ENCODE measurements around the gene COMTD1. TPM values are rescaled to one million over a fixed set of nuclear protein-coding genes. Genes with fewer than 3 reads are reported as not detected.

The COMTD1 gene
- total and polyA plus RNA-seq, 10 of the 15 experiments (the other 5 are each of a cell fraction or from before 2014, with no cell fraction given): 0.39 to 64.3 (median 26.0) TPM

DNA sequence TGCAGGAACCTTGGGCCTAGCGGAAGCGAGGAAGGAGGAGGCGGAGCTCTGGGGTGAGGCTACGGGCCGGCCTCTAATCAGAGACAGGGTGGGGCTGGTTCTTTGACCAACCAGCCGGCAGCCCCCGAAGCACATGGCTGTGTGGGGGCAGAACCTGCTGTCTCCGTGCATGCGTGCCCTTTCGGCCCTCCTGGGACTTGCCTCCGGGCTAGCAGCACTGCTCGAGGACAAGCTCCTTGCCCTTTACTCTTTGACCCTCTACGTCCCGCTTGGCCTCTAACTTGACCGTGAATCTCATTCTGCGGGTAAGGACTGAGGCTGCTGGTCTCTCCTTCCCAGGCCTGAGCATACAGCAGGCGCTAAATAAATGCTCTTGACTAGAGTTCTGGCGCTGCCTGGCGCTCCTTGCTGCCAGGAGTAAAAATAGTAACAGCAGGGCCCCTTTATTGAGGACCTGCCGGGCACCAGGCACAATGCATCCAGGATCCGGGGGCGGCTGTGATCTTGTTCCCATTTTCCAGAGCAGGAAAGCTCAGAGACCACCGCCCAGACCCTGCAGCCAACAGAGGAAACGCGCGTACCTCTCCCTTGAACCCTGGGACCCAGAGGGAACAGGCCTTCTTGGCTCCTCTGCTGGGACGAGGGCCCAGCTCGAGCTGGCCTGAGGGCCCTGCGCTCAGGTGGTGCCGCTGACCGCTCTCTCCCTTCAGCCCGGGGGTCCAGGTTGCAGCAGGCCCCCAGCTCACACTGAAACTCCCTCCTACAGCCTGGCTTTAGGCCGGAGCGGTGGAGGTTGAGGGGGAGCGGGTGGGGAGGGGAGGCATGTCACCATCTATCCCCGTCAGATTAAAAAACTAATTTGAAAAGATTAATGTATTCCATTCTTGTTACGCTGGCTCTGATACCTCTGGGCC is 2.7 kb upstream of the COMTD1 start (continued):
- no peak for TF ChIP-seq YBX1 (IDR thresholded peaks at IDR 0.05)

DNA sequence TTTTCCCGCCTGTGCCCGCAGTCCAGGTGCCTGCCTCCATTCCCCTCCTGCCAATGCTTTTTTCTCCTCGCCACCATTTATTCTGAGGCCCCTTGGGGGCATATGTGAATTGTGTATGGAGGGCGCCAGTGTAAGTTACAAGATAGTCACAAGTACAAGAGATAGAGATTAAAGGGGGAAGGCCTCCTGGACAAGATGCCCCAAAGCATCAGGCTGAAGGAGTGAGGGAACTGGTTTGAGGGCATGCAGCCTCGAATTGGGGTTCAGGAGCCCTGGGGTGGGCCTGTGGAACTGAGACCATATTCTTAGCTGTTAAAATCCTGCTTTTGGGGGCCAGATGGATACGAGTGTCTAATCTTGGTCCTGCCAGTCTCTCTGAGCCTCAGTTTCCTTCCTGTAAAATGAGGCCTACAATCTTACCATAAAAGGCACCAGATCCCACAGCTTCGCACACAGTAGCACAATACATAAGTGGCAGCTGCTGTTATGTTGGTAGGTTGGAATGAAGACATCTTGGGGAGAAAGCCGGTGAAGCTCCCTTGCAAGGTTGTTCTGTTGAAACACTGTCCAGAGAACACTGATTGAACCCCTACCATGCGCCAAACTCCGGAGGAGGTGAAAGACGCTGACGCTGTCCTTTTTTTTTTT is 545 bp upstream of the COMTD1 start:
- TF ChIP-seq LARP7 (IDR thresholded peaks at IDR 0.05): peak; percentile 10; the same call in 1 of the 2 replicates
- 0 out of 2 replicates have a peak, but pooled peaks have one; percentile 99 for TF ChIP-seq RB1 (IDR thresholded peaks at IDR 0.05; ENCODE audit: borderline replicate concordance)
- no peak for TF ChIP-seq NFXL1 (IDR thresholded peaks at IDR 0.05; ENCODE audit: borderline replicate concordance)
- TF ChIP-seq CHD4 (IDR thresholded peaks at IDR 0.05): no peak
- ATAC-seq: no peak
- Histone ChIP-seq H3K27ac (ENCODE audit: control insufficient read depth, insufficient read depth) (no peak overlapping the region; the same call in 1 of the 2 replicates), H2AFZ (ENCODE audit: control insufficient read depth, low read depth, low read length) (peak overlapping the region; percentile 85), H3K79me2 (ENCODE audit: control insufficient read depth, insufficient read depth, low read length) (peaks cover 12% of the 10 kb centered on the region), H3K4me1 (ENCODE audit: control insufficient read depth, insufficient read depth, low read length) (peaks cover 11% of the 10 kb centered on the region), H3K9ac (ENCODE audit: control insufficient read depth, insufficient read depth, low read length) (peak overlapping the region; percentile 38; the same call in 1 of the 2 replicates), H3K4me2 (ENCODE audit: control insufficient read depth, insufficient read depth) (no peak overlapping the region), H3K36me3 (ENCODE audit: control insufficient read depth in 2 of 2, insufficient read depth in 2 of 2, low read length in 1 of 2) (peaks cover 16 to 19% of the 10 kb centered on the region in 2 experiments), H3K27me3 (replicated peaks in 1 of 2; ENCODE audit: control insufficient read depth in 2 of 2, insufficient read depth in 2 of 2, low read length in 1 of 2) (no peaks in the 10 kb centered on the region), H3K4me3 (no peak overlapping the region), H4K20me1 (ENCODE audit: control insufficient read depth, insufficient read depth) (no peaks in the 10 kb centered on the region), H3K9me3 (replicated peaks; ENCODE audit: control insufficient read depth, insufficient read depth, low read length) (no peaks in the 10 kb centered on the region)
- in situ Hi-C loops (cut with MboI): loop anchor here (10.0 kb wide), 2 partner anchors 972 to 1352 kb away; no protein-coding TSS in a partner anchor
- BruUV-seq (replicated peaks): no TSS peak
- DNase-seq (ENCODE audit: low read depth, low spot score): no peak
- ChIA-PET POLR2A (interaction anchor here (1.0 to 2.5 kb wide), 3 partner anchors 9 to 49 kb away, joined by 4 to 26 read pairs (median 6); partner anchors contain the start of gene VDAC2), CTCF (interaction anchor here (0.7 to 14.5 kb wide), 29 partner anchors 12 to 1075 kb away, joined by 3 to 207 read pairs (median 4); partner anchors contain the start of gene VDAC2), RAD21 (ENCODE audit: unreplicated experiment) (interaction anchor here (0.7 to 3.4 kb wide), 16 partner anchors 13 to 1348 kb away, joined by 3 to 52 read pairs (median 4); partner anchors contain the start of gene VDAC2), SMC1A (ENCODE audit: uncharacterized antibody, unreplicated experiment) (interaction anchor here (0.7 to 2.8 kb wide), 11 partner anchors 13 to 1384 kb away, joined by 3 to 18 read pairs (median 5); partner anchors contain the start of gene VDAC2)
- FAIRE-seq: no peak
- intact Hi-C loops (cut with micrococcal nuclease; ENCODE audit: unreplicated experiment): loop anchor here (1.0 to 5.0 kb wide), 4 partner anchors 48 to 970 kb away; no protein-coding TSS in a partner anchor
- 41% methylated on average over 12 of the region's 12 CpGs for WGBS (ENCODE audit: insufficient coverage, insufficient replicate concordance, low lambda C conversion rate, missing lambda C conversion rate)

Measured in GM12878 (cell line).